K562 (cell line): Measurements from ENCODE around the gene PCDHA10.
"Not testable (repeated sequence)": the region's sequence is repeated elsewhere in the genome, so short reads cannot be mapped to it uniquely, and the experiment has no call there.

Experiments used
- BHLHE40 ChIP-seq: IDR thresholded peaks from 2 replicates; pipeline ENCODE4 v1.6.1; 2011; ENCODE audit warnings: low read length, improper control_type of control experiment
- DPF2 ChIP-seq: fragments of 450-650 bp; IDR thresholded peaks from 2 replicates; pipeline ENCODE4 v1.6.1; 2016
- ELF4 ChIP-seq: fragments of 450-650 bp; formaldehyde crosslinking; IDR thresholded peaks from 2 replicates; pipeline ENCODE4 v1.4.0; 2022; ENCODE audit warnings: missing genetic modification characterization
- GATAD2B ChIP-seq: fragments of 450-650 bp; IDR thresholded peaks from 2 replicates; pipeline ENCODE4 v1.6.1; 2017; ENCODE audit warnings: mild to moderate bottlenecking, borderline replicate concordance
- KAT2B ChIP-seq: IDR thresholded peaks from one replicate; pipeline ENCODE4 v1.6.1; 2012; ENCODE audit warnings: low read depth, mild to moderate bottlenecking, control low read depth, inconsistent platforms, low read length, moderate library complexity
- TOE1 ChIP-seq, 2 experiments: fragments of 450-650 bp in 1 of 2; sonication (generic) in 1 of 2; formaldehyde crosslinking in 1 of 2; IDR thresholded peaks; 2 replicates each; pipeline versions ENCODE4 v1.7.1 to v1.8.0; 2016 to 2022; ENCODE audit warnings: borderline replicate concordance in 2 of 2, mild to moderate bottlenecking in 2 of 2, antibody characterized with exemption in 1 of 2, inconsistent platforms in 1 of 2, low read depth in 1 of 2, missing genetic modification reagents in 1 of 2, moderate library complexity in 1 of 2
- YY1 ChIP-seq, 3 experiments: IDR thresholded peaks; 2 replicates each; pipeline ENCODE4 v1.6.1; 2011; ENCODE audit warnings: low read length in 2 of 3, mild to moderate bottlenecking in 2 of 3, moderate library complexity in 2 of 3, borderline replicate concordance in 1 of 3, control low read depth in 1 of 3, low read depth in 1 of 3; ENCODE audit not compliant: insufficient read depth in 3 of 3, insufficient replicate concordance in 2 of 3, control insufficient read depth in 1 of 3, insufficient read length in 1 of 3; ENCODE audit errors: extremely low read depth in 1 of 3
- ZNF146 ChIP-seq: IDR thresholded peaks from one replicate; pipeline ENCODE4 v1.6.1; 2018; ENCODE audit warnings: missing compliant biosample characterization; ENCODE audit not compliant: unreplicated experiment
- TF ChIP-seq, protein P1 (sequence below), 3 experiments: IDR thresholded peaks in 2 of 3; conservative IDR thresholded peaks in 1 of 3; 2 replicates each; pipeline ENCODE4 v1.5.1; 2011 to 2012; ENCODE audit warnings: low read length in 3 of 3, mild to moderate bottlenecking in 3 of 3, control low read depth in 2 of 3, improper control_type of control experiment in 1 of 3, inconsistent platforms in 1 of 3, low read depth in 1 of 3, mixed read lengths in 1 of 3, moderate library complexity in 1 of 3; ENCODE audit not compliant: insufficient read depth in 2 of 3

DNA sequence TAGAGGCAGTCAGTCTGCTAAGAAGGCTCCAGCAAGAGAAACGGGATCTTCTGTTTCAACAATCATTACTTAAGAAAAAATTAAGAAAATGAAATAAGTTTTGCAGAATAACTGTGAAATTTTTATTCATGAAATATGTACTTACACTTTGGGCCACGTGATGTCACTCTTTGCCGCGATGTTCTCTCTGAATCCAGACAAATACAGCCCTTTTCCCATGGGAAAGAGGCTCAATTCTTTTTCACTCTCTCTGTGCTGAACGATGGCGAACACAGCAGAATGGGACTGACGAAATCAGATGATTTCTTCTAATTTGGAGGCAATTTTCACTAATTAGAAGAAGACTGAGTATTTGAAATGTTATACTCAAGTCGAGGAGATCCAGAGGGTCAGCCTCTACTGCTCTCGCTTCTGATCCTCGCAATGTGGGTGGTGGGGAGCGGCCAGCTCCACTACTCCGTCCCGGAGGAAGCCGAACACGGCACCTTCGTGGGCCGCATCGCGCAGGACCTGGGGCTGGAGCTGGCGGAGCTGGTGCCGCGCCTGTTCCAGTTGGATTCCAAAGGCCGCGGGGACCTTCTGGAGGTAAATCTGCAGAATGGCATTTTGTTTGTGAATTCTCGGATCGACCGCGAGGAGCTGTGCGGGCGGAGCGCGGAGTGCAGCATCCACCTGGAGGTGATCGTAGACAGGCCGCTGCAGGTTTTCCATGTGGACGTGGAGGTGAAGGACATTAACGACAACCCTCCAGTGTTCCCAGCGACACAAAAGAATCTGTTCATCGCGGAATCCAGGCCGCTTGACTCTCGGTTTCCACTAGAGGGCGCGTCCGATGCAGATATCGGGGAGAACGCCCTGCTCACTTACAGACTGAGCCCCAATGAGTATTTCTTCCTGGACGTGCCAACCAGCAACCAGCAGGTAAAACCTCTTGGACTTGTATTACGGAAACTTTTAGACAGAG, 7.3 kb upstream of the PCDHA10 start, which contains the start of gene PCDHA9:
- not testable (repeated sequence) for TF ChIP-seq YY1 (IDR thresholded peaks at IDR 0.05; ENCODE audit: borderline replicate concordance in 1 of 3, control insufficient read depth in 1 of 3, extremely low read depth in 1 of 3, insufficient read depth in 3 of 3, insufficient read length in 1 of 3, insufficient replicate concordance in 2 of 3, low read depth in 1 of 3, low read length in 2 of 3); GATAD2B; BHLHE40; KAT2B; DPF2; ZNF146 (CRISPR knock-in tag); ELF4; TOE1 (IDR thresholded peaks at IDR 0.05; ENCODE audit: borderline replicate concordance); TOE1 (CRISPR knock-in tag; IDR thresholded peaks at IDR 0.05; ENCODE audit: borderline replicate concordance, low read depth)
- TF ChIP-seq, protein P1, sequence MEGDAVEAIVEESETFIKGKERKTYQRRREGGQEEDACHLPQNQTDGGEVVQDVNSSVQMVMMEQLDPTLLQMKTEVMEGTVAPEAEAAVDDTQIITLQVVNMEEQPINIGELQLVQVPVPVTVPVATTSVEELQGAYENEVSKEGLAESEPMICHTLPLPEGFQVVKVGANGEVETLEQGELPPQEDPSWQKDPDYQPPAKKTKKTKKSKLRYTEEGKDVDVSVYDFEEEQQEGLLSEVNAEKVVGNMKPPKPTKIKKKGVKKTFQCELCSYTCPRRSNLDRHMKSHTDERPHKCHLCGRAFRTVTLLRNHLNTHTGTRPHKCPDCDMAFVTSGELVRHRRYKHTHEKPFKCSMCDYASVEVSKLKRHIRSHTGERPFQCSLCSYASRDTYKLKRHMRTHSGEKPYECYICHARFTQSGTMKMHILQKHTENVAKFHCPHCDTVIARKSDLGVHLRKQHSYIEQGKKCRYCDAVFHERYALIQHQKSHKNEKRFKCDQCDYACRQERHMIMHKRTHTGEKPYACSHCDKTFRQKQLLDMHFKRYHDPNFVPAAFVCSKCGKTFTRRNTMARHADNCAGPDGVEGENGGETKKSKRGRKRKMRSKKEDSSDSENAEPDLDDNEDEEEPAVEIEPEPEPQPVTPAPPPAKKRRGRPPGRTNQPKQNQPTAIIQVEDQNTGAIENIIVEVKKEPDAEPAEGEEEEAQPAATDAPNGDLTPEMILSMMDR (IDR thresholded peaks at IDR 0.05 in 2 of 3, conservative IDR thresholded peaks at IDR 0.05 in 1 of 3; ENCODE audit: insufficient read depth in 2 of 3, low read depth in 1 of 3, low read length in 3 of 3): peak in 1 of 3 experiments; percentile 14; a peak in 1 of 6 replicates
